ENCODE results near the gene HDAC2.

- TF ChIP-seq CTCF (IDR thresholded peaks at IDR 0.05; ENCODE audit: borderline replicate concordance, extremely low read depth, low read length, poor library complexity, severe bottlenecking) (no peak), EZH2 (IDR thresholded peaks at IDR 0.05; ENCODE audit: borderline replicate concordance, low read depth, low read length, severe bottlenecking) (no peak)
Observed at GRCh38 chr6:113982055-113982550, 11.2 kb upstream of the HDAC2 start.

Data from DND-41 (cell line).